Measurements from ENCODE around the gene RPS6KL1.

The RPS6KL1 gene

DNA sequence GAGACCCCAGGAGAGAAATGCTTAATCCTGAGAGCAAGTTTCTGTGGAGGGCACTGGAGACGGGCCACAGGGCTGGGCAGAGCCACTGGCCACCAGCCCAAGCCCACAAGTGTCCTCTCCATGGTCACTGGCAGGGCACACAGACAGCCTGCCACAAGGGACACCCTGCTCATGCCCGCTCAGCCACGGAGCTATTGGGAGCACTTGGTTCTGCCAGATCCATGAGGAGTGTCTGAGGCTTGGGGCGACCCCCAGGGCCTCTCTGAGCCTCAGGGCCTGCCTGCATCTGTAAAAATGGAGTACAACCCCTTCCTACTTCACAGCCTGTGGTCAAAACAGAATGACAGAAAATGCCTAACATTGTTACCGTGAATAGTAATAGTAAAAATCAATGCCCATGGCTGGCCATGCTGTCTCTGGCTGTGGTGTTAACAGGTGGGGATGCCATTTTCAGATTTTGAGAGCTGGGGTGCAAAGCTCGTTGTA is 29.2 kb upstream of the RPS6KL1 start:
- DNase-seq (ENCODE audit: low read depth in 2 of 2): no peak

GRCh38 chr14:74951443-74952179 is 28.6 kb upstream of the RPS6KL1 start:
- DNase-seq (ENCODE audit: low read depth in 2 of 2): no peak

- no peak for DNase-seq (ENCODE audit: low read depth in 2 of 2)
Observed at GRCh38 chr14:74950795-74951442, 27.9 kb upstream of the RPS6KL1 start.

- DNase-seq (ENCODE audit: low read depth in 2 of 2): no peak
Observed at GRCh38 chr14:74949859-74950573, 27.0 kb upstream of the RPS6KL1 start.

DNA sequence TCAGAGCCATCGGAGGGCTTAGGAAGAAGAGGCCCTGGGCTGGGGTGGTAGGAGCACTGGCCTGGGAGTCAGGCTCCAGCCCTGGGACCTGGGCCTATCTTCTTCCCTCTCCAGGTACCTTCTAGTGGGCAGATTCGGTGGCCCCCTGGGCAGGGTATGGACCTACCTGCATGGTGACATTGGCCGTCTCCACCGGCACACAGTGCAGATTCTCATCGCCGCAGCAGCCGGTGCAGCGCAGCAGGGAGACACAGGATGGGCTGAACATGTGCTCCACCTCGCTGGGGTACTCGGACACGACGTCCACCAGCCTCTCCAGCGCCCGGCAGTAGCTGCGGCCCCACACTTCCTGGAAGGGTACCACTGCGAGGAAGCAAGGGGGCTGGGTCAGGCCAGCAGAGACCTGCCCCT is 26.1 kb upstream of the RPS6KL1 start:
- DNase-seq (ENCODE audit: low read depth in 2 of 2): no peak

DNA sequence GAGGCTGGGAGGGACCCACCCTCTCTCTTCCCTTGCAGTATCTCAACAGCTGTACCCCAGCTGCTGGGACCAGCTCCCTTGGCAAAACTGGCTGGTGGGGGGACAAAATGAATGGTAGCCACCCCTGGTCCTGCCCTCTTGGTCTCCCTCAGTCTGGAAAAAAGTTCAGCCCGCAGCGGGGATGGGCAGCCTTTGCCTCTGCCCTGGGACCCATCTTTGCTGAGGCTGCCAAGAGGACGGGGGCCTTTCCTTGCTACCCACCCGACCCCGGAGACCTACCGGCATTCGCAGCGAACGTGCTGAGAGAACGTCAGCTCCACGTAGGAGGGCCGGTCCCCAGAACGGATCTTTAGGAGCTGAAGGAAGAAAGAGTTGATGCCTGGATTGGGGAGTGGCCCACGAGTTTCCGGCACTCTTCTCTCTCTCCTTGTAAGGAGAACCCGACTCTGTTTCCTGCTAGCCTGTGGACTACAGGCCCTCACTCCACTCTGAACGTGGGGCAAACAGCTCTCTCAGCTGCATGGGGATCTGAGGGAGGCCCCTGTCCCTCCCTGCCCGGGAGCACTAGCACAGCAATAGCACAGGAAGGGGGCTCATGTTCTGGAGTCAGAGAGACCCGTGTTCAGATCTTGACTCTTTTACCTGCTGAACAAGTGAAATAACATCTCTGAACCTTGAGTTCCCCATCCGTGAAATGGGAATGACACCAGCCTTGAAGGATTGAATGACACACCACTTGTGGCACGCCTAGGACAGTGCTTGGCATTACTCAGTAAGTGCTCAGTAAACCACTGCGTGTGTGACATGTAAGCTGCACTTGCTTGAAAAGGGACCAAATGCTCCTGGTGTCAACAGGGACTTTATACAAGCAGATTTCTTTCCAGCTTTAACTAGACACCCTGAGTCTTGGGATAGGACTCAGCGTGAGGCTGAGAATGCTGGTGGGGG is 25.4 kb upstream of the RPS6KL1 start:
- DNase-seq (ENCODE audit: low read depth in 2 of 2): no peak

DNA sequence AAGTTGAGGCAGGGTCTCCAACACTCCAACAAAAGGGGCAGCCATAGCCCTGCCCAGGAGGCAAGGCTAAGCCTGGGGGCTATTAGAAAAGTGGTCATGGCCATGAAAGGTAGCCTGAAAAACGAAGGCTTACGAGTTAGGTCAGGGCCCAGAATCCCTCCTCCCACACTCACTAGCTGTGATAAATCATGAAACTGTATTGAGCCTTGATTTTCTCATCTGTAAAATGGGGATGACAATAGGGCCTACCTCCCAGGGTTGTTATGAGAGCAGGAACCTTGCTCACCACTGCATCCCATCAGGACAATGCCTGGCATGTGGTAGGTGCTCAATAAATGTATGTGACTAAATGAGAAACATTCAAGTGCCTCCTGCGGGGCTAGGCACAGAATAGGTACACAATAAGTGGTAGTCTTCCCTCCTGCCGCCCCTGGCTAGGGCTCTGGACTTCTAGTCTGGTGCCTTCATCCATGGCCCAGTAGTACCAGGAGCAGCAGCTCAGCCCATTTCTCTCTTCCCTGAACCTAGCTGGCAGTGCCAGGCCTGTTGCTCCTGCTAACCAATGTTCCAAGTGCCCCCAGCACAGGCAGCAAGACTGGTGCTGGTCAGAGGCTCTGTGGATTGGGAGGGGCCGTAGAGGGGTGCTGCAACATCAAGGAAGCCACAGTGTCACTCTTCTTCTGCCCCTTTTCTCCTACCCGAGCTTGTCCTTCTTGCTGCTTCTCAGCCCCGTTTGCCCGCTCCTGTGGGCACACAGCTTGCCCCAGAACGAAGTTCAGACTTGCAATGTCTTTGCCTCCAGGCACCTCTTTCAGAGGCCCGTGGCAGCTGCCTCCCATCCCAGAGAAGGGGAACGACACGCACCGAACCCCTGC is 24.5 kb upstream of the RPS6KL1 start:
- DNase-seq (ENCODE audit: low read depth in 2 of 2): no peak

DNA sequence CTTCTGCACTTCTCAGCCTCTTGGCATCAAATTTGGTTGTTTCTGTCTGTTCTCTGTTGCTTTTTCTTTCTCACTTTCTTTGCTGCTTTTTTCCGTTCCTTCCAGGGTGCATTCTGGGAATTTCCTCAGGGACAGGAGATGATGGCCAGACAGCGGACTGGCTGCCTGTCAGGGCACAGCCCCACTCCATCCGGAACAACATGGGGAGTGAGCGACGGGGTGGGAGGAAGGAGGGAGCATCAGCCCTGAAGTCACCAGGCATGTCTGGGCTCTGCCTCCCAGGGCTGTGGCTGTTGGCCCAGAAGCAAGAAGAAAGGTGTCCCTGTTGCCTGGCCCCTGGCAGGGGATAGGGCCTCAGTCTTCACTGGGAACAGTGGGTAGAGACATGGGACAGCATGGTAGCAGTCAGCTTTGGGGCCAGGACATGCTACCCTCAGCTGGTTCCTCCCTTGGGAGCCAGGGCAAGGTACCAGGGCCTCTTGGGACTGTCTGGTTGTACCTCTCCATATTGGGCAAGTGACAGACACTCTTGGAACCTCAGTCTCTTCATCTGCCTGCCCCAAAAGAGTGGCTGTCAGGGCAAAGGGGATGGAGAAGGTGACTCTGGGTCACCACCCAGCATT is 23.7 kb upstream of the RPS6KL1 start:
- DNase-seq (ENCODE audit: low read depth in 2 of 2): no peak

- DNase-seq (ENCODE audit: low read depth in 2 of 2): peak; percentile 53 to 61
Observed at GRCh38 chr14:74945852-74946658, 23.0 kb upstream of the RPS6KL1 start.

DNA sequence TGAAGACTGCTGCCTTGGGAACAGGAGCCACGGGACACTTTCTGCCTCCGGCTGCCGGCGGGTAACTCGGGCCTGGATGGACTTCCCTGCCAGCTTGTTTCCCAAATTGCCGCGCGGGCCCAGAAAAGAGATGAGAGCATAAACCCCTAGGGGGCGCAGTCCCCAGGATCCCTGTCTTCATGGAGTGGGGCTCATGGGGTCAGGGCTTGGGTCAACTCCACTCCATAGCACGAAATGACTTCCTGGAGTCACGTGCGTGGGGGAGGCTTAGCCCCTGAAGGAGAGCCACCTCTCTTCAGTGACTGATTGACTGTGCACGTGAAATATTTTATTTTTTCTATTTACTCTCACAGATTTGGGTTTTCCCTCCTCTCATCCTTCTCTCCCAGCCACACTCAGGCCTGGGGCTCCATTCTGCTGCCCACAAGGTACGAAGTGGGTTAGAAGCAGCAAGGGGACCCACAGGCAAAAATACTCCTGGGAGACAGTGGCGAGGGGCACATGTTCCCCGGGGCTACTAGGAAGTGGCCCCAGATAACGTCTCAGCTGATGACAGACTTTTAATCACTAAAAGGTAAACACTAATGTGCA is 22.3 kb upstream of the RPS6KL1 start:
- DNase-seq (ENCODE audit: low read depth in 2 of 2): no peak

DNA sequence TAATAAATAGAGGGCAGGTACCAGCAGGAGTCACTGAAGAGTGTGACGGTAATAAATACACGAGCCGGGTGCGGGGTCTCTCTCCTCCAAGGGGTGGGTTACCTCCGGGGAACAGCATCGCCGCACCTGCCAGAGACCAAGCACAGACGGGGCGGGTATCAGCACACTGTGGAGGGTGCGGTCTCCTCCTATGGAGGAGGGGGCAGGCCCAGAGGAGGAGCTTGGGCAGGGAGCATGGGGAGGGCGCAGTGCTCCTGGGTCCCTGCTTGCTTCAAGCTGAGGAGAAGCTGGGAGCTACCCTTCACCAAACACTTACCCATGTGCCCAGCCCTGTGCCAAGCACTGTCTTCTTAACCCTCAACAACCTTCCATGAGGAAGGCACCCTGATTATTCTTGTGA is 19.5 kb upstream of the RPS6KL1 start:
- DNase-seq (ENCODE audit: low read depth in 2 of 2): no peak

DNA sequence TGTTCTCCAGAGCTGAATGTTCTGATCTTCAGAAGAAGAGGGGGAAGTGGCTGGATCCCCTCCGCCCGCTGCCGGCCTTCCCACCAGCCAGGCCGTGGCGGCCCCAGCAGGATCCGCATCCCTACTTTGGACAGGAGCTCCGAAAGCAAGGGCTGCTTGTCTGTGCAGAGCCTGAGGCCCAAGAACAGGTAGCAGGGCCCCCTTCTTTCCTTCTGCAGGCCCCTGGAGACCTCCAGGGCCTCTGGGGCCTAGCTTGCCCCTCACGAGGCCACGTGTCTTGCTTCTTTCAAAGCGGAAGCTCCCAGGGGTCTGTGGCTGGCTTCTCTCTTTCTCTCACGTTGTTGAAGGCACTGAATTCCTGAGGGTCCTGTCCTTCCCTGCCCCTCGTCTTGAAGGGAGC is 19.1 kb upstream of the RPS6KL1 start:
- DNase-seq (ENCODE audit: low read depth in 2 of 2): no peak

DNA sequence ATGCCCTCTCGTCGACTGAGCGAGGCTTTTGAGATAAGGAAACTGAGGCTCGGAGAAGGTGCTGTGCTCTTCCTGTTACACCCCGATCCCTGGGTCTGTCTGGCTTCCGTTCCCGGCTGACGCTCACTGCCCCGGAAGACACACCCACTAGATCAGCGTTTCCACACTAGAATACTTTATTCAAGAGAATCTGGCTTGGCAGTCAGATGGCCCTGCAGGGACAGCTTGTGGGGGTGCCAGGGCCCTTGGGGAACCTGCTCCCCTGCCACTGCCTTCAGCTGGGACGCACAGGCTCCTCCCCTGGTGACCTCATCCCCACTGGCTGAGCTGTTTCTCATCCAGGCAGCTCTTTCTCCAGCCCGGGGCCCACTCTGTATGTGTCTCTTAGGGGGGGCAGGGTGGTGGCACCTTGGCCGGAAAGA is 18.6 kb upstream of the RPS6KL1 start:
- peak; percentile 49 to 68 for DNase-seq (ENCODE audit: low read depth in 2 of 2)

DNA sequence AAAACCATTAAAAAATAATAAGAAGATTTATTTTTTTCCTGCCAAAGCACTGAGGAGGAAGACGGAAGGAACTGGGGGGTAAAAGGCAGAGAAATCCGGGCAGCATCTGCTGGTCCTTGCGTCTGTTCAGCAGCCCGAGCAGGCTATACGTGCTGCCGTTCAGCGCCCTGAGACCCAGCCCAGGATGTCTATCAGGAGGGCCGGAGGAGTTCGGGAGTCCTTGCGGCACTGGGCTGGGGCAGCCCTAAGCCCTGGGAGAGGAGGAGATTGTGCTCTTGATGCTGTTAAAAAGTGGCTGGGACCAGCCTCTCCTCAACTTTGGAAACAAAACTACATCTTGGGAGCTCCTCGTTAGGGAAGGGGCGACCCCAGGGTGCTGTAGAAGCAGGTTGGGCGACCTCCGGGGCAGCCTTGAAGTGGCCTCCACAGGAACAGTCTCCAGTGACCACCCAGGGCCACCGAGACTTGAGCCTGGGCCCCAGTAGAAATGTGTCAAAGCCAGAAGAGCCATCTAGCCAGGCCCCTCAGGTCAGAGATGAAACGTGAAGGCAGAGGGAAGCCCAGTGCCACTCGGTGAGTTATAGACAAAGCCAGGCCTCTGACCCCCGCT is 18.0 kb upstream of the RPS6KL1 start:
- no peak for DNase-seq (ENCODE audit: low read depth in 2 of 2)

DNA sequence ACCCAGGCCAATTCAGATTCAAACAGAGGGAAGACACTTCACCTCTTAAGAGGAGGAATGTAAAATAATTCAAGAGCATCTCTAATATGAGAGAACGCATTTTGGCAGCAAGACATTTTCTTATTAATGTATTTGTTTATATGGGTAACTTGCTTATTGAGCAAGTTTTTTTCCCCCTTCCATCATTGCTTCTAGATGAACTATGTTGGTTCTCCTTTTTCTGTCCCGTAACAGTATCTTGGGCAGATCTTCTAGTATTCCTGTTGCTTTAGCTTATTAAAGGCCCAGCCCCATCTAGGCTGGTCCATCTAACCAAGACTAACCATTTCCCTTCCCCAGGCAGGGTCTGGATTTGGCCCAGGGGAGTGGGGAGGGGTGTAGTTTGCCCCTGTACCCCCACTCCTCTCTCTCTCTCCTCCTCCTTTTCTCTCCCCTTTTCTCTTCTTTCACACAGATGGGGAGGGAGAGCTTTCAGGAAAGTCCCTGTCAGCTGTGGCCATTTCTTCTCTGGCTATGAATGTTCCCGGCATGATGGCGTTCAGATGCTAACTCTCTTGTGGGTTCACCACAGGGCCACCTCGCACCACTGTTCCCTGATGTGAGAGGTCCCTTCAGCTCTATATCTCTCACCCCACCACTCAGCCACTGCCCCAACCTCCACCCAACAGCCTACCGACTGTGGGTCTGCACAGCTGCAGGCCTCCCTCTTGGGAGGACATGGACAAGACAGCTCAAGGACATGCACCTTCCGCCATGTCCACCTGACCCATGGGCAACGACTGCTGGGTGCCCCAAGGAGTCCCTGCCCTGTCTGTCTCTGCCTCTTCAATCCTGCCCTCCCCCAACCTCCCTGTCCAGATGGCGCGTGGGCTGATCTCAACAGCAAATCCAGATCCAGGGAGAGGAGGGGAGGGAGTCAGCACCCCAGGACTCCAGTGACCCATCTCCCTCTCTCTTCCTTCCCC is 15.8 kb upstream of the RPS6KL1 start:
- DNase-seq (ENCODE audit: low read depth in 2 of 2): no peak

DNA sequence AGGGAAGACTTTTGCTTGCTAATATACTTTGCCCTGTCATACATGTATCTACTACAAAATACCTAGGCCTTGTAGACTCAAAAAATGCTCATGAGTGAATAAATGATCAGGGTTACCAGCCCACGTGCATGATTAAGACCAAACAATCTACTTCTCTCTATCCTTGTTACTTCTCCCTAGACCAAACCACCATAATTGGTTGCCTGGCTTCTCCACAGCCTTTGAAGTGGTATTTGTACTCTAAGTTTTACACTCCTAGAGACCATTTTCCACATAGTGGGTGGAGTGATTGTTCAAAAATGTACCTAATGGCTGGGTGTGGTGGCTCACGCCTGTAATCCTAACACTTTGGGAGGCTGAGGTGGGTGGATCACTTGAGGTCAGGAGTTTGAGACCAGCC is 14.1 kb upstream of the RPS6KL1 start:
- no peak for DNase-seq (ENCODE audit: low read depth in 2 of 2)

- no peak for DNase-seq (ENCODE audit: low read depth in 2 of 2)
Observed at GRCh38 chr14:74936731-74937130, 13.7 kb upstream of the RPS6KL1 start.

Measured in stimulated activated CD8-positive, alpha-beta memory T cell treated with anti-CD3 and anti-CD28 coated beads, Interleukin-15, amount 100 ng/mL, for 48 hours (primary cell).